ENCODE results near the gene MAP3K7CL. TPM values are rescaled to one million over a fixed set of nuclear protein-coding genes. Genes with fewer than 3 reads are reported as not detected.
A peak's percentile ranks its signal among the peaks of the same experiment; 100 is the strongest.

The MAP3K7CL gene, protein sequence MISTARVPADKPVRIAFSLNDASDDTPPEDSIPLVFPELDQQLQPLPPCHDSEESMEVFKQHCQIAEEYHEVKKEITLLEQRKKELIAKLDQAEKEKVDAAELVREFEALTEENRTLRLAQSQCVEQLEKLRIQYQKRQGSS
- 10 to 100 TPM; 10.2 to 12.0 TPM for total RNA-seq

DNA sequence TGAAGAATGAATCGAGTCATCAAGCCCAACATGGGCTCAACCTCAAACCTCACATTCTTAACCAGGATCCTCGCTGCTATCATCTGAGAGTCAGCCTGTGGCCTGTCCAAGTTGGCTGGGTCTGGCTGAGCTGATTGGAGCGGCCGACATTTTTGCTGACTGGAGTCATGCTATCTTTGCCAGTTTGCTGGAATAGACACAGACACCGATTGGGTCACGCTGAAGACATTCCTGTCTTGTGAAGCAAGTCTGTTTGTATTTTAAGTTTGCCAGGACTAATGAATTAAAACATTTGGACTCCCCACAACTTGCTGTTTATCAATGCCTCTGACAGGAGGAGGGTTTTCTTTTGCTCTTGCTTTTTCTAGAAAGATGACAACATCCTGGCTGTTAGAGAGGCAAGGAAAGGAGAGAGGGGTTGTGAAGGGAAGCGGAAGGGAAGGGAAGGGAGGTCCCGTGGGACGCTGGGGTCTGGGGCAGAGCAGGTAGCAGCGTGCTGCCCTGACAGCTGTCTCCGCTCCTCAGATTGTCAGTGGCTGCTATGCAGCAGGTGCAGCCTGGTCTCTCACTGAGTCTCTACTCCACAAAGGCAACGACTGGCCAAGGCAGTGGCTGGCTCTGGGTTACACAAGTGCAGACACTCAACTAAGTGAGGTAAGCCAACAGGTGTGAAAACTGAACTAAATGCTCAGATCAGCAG is at the start of gene MAP3K7CL:
Gene MAP3K7CL (plus strand): TSS at position 375 of the 700 bp plus-strand sequence. CDS start 2,701 bp downstream, outside the sequence.
- Mint-ChIP-seq H3K36me3 (peaks cover 14% of the 10 kb centered on the region), H3K4me3 (no peak within 1 kb of the TSS), H3K4me1 (peaks cover 12% of the 10 kb centered on the region), H3K27ac (no peak within 1 kb of the TSS), H3K27me3 (no peaks in the 10 kb centered on the region), H3K9me3 (peaks cover 1% of the 10 kb centered on the region)
- no peak for ATAC-seq (ENCODE audit: low read depth)
- no peak for DNase-seq
- POLR2A ChIA-PET, result no interaction called here

DNA sequence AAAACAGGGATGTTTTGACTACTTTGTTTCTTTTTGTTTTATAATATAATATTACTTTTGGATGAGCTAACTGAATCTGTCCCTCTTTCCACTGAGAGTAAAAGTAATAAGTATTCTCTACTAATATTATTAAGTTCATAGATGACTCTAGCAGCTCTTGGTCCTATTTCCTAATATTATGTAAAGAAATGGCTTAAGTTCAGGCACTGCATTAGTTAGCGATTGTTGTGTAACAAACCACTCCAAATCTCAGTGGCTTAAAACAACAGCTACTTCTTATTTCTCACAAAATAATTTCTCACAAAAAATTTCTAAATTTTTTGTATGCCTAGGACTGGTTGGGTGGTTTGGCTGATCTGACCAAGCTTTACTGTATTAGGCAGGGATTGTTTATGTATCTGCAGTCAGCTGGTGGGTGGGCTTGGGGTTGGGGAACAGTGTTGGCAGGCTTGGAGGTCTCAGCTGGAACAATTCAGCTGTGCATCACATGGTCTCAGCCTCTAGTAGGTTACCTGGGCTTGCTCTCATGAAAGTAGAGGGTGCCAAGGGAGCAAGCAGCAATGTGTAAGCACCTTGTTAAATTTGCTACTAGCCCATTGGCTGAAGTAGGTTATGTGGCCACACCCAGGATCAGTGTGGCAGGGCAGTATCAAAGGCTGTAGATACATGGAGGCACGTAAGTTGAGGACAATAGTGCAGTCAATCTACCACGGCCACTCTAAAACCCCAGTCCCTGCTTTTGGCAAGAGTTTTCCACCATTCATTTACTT is 48.2 kb upstream of the MAP3K7CL start:
- H3K36me3 Mint-ChIP-seq, result peaks cover 6% of the 10 kb centered on the region
- H3K27ac Mint-ChIP-seq, result no peak overlapping the region
- H3K9me3 Mint-ChIP-seq, result no peaks in the 10 kb centered on the region
- H3K4me1 Mint-ChIP-seq, result peaks cover 26% of the 10 kb centered on the region
- no peak for ATAC-seq (ENCODE audit: low read depth)
- no peak overlapping the region for H3K4me3 Mint-ChIP-seq
- no peak for DNase-seq
- POLR2A ChIA-PET, result interaction anchor here (0.8 kb wide), 1 partner anchor 9 kb away, joined by 3 read pairs; the partner anchor contains the start of gene CCT8
- H3K27me3 Mint-ChIP-seq, result no peaks in the 10 kb centered on the region

DNA sequence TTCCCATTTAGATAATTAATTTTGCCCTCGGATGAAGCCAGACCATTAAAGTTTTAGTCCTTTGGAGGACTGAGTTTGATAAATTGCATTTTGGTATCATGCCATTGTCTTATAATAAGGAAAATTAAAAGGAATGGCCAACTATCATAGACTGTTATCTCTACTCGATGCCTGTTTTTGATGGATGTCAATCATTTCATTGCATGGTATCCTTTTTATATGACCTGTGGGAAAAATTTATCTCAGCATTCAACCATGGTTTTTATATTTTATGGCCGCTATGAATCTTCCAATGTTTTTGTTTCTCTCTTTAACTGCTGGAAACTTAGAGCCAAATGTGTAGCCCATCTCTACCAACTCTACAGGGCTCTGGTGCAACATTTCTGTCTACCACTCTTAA is 47.1 kb upstream of the MAP3K7CL start:
- Mint-ChIP-seq H3K4me3 (no peak overlapping the region), H3K9me3 (no peaks in the 10 kb centered on the region), H3K4me1 (peaks cover 25% of the 10 kb centered on the region), H3K27me3 (no peaks in the 10 kb centered on the region), H3K27ac (no peak overlapping the region), H3K36me3 (peaks cover 6% of the 10 kb centered on the region)
- POLR2A ChIA-PET, result no interaction called here
- DNase-seq (no peak), ATAC-seq (ENCODE audit: low read depth) (no peak)

DNA sequence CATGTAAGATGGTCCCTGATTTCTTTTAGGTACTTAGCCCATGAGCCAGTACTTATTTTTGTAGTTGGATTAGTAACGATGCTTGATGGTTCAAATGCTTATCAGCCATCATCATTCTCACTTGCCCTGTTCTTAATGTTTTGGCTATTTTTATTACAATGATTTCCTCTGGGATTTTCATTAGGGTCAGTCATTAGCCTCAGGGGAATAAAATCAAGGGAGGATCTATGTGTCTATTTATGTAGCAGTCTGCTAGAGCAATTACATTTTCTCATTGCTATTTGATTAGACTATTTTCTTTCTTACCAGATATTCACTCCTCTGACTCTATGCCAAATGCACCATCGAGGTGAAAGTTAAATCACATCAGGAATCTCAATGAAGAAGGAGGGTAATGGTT is 46.1 kb upstream of the MAP3K7CL start:
- no peak overlapping the region for H3K27ac Mint-ChIP-seq
- POLR2A ChIA-PET, result no interaction called here
- H3K36me3 Mint-ChIP-seq, result peaks cover 6% of the 10 kb centered on the region
- no peaks in the 10 kb centered on the region for H3K27me3 Mint-ChIP-seq
- H3K4me1 Mint-ChIP-seq, result peaks cover 16% of the 10 kb centered on the region
- H3K9me3 Mint-ChIP-seq, result no peaks in the 10 kb centered on the region
- ATAC-seq (ENCODE audit: low read depth), result no peak
- no peak for DNase-seq
- no peak overlapping the region for H3K4me3 Mint-ChIP-seq

DNA sequence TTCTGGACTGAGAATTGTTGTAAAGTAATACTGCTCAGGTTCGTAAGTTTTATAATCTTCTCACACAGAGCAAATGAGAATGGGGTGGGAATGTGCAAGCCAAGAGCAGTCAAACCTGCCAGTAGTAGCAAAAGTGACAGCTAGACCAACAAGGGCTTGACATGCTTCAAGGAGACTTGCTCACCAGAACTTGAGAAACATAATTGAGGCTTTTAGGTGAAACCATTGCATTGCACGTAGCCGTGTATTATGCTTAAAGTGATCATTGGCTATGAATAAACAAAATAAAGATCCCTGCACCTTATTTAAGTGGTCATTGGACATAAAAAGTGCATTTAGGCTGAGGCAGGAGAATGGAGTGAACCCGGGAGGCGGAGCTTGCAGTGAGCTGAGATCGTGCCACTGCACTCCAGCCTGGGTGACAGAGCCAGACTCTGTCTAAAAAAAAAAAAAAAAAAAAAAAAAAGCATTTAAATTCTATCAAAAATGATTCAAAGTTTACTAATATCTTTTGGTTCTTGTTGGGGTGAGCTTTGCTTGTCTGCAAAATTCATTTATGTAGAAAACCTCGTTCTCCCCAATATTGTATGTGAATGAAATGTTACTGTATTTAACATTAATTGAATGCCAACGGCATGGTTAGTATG is 45.2 kb upstream of the MAP3K7CL start:
- Mint-ChIP-seq H3K36me3 (peaks cover 6% of the 10 kb centered on the region), H3K4me1 (peaks cover 9% of the 10 kb centered on the region), H3K27me3 (no peaks in the 10 kb centered on the region), H3K9me3 (no peaks in the 10 kb centered on the region), H3K27ac (no peak overlapping the region), H3K4me3 (no peak overlapping the region)
- ATAC-seq (ENCODE audit: low read depth) (no peak), DNase-seq (no peak)
- POLR2A ChIA-PET, result no interaction called here

DNA sequence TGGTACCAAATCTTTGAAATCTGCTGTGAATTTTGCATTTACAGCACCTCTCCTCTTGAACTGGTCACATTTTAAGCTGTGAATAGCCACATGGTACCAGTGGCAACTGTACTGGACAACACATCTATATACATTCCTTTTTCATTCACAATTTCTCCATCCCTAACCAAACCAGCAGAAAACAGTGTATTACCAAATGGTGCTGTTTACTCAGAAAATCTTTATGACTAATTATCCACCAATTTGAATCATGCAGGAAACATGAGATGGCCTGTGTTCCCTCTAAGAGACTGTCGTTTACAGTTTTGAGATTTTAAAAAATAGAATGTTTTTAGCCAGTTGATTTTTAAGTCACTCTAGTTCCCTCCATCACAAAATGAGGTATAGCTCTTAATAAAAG is 39.4 kb upstream of the MAP3K7CL start:
- H3K27ac Mint-ChIP-seq, result peak overlapping the region; percentile 31
- H3K4me1 Mint-ChIP-seq, result no peaks in the 10 kb centered on the region
- DNase-seq, result no peak
- POLR2A ChIA-PET, result no interaction called here
- ATAC-seq (ENCODE audit: low read depth), result no peak
- no peaks in the 10 kb centered on the region for H3K27me3 Mint-ChIP-seq
- H3K9me3 Mint-ChIP-seq, result no peaks in the 10 kb centered on the region
- H3K36me3 Mint-ChIP-seq, result peaks cover 13% of the 10 kb centered on the region
- no peak overlapping the region for H3K4me3 Mint-ChIP-seq

DNA sequence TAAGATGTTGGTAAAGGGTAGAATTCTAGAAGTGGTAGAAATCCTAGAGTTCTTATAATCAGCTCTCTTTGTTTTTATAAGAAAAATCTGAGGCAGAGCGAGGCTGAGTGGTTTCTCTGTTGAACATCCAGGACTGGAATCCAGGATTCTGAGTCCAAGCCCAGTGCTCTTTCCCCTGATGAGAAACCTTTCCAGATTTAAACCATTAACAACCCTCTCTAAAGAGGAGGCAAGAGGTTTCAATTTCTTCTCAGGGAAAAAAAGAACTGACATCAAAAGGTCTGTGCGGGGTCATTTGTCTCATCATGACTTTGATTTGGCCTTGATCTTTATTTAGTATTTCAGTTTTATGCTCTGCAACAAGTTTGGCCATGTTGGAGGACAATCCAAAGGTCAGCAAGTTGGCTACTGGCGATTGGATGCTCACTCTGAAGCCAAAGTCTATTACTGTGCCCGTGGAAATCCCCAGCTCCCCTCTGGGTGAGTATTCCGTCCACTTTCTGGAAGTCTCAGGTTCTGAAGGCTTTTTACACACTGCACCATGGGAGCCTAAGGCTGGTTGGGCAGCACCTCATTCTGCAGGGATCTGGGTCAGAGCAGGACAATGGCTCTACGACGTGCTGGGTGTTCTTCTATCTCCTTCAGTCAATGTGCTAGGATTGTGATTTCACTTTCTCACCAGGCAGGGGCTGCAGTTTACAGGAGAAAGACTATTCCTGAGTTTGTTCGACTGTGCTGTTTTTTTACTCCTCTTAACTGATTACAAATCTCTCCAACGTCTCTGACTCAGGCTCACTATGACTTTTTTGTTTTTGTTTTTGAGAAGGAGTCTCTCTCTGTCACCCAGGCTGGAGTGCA is 38.1 kb upstream of the MAP3K7CL start:
- DNase-seq (no peak), ATAC-seq (ENCODE audit: low read depth) (no peak)
- Mint-ChIP-seq H3K27ac (no peak overlapping the region), H3K36me3 (peaks cover 13% of the 10 kb centered on the region), H3K4me1 (no peaks in the 10 kb centered on the region), H3K27me3 (no peaks in the 10 kb centered on the region), H3K4me3 (no peak overlapping the region), H3K9me3 (no peaks in the 10 kb centered on the region)
- POLR2A ChIA-PET, result no interaction called here

DNA sequence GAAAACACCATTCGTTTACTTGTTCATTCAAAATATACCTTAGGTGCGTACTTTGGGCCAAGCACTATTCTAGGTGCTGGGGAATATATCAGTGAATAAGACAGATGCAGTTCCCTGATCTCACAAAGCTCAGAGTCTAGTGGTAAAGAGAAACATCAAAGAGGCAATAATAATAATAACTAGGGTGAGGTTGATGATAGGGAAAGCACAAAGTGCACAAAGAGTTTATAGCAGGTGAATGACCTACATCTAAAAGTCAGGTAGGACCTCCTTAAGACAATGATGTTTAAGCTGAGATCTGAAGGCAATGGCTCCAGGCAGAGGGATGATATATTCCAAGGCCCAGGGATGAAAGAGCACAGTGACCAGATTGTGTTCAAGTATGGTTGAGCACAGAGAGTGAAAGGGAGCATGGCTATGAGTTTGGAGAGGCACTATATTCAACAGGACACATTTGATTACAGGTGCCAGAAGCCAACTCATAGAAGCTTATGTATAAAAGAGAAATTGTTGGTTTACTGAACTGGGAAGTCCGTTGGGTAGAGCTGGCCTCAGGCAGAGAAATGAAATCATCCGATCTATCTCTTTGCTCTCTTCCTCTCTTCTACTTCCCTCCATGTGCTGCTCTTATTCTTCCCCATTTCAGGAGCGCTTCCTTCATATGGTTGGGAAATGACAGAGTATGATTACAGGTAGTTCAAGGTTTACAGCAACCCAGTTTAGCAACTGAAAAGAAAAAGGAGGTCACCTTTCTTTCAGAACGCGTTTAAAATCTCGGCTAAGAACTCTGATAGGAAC is 34.0 kb upstream of the MAP3K7CL start:
- peaks cover 17% of the 10 kb centered on the region for H3K36me3 Mint-ChIP-seq
- H3K27me3 Mint-ChIP-seq, result no peaks in the 10 kb centered on the region
- no peaks in the 10 kb centered on the region for H3K4me1 Mint-ChIP-seq
- no peaks in the 10 kb centered on the region for H3K9me3 Mint-ChIP-seq
- H3K27ac Mint-ChIP-seq, result no peak overlapping the region
- no peak for DNase-seq
- ATAC-seq (ENCODE audit: low read depth), result no peak
- POLR2A ChIA-PET, result no interaction called here
- no peak overlapping the region for H3K4me3 Mint-ChIP-seq

DNA sequence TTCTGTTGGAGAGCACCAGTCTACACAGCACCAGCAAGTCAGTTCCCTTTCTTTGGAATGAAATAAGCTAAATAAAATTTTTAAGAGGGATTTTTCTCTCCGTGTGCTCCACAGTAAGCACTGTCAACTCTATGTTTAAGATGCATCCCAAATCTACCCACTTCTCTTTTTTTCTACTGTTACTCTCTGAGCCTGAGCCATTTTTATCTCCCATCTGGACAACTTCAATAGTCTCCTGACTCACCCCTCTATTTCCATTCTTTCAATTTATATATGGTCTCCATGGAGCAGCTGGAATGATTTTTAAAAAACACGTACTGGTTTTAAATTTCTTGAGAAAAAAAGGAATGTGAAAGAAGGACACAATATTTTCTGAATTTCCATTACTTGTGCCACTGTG is 32.3 kb upstream of the MAP3K7CL start:
- H3K4me1 Mint-ChIP-seq, result no peaks in the 10 kb centered on the region
- H3K27me3 Mint-ChIP-seq, result no peaks in the 10 kb centered on the region
- H3K4me3 Mint-ChIP-seq, result no peak overlapping the region
- POLR2A ChIA-PET, result no interaction called here
- H3K36me3 Mint-ChIP-seq, result peaks cover 14% of the 10 kb centered on the region
- ATAC-seq (ENCODE audit: low read depth), result no peak
- no peaks in the 10 kb centered on the region for H3K9me3 Mint-ChIP-seq
- DNase-seq, result no peak
- H3K27ac Mint-ChIP-seq, result no peak overlapping the region

DNA sequence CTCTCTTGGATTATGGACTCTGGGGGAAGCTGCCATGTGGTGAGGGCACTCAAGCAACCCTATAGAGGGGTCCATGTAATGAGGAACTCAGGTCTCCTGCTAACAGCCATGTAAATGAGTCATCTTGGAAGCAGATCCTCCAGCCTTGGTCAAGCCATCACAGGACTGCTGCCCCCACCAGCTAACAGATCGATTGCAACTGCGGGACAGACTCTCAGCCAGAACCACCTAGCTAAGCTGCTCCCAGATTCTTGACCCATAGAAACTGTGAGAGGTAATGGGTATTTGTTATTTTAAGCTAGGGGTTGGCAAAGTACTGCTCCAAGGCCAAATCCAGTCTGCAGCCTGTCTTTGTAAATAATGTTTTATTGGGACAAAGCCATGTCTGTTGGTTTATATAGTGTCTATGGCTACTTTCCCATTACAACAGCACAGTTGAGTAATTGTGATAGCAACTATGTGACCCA is 27.6 kb upstream of the MAP3K7CL start:
- POLR2A ChIA-PET, result no interaction called here
- Mint-ChIP-seq H3K4me3 (no peak overlapping the region), H3K4me1 (no peaks in the 10 kb centered on the region), H3K36me3 (peaks cover 14% of the 10 kb centered on the region), H3K9me3 (no peaks in the 10 kb centered on the region), H3K27me3 (no peaks in the 10 kb centered on the region), H3K27ac (no peak overlapping the region)
- ATAC-seq (ENCODE audit: low read depth), result no peak
- DNase-seq, result no peak

DNA sequence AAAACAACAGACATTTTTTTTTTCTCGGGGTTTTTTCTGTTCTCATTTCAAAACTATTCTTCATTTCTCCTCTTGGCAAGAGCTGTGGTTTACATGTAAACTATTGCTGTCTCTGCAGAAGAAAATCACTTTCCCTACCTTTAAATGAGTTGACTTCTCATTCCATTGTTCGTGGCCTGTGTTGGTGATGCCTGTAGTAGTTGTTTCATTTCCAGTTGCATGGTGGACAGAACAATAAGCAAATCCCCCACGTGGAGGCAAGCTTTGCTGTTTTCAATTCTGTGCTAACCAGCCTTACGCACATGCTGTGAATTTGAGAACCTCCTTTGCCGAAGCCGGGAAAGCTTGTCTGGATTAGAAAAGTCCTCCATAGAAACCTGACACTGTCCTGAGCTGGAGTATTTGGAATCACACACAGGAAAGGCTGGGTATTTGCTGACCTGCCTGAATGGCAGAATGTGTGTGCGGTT is 26.2 kb upstream of the MAP3K7CL start:
- Mint-ChIP-seq H3K4me1 (no peaks in the 10 kb centered on the region), H3K9me3 (no peaks in the 10 kb centered on the region), H3K36me3 (peaks cover 14% of the 10 kb centered on the region), H3K4me3 (no peak overlapping the region), H3K27ac (no peak overlapping the region), H3K27me3 (no peaks in the 10 kb centered on the region)
- POLR2A ChIA-PET, result no interaction called here
- DNase-seq (no peak), ATAC-seq (ENCODE audit: low read depth) (no peak)

DNA sequence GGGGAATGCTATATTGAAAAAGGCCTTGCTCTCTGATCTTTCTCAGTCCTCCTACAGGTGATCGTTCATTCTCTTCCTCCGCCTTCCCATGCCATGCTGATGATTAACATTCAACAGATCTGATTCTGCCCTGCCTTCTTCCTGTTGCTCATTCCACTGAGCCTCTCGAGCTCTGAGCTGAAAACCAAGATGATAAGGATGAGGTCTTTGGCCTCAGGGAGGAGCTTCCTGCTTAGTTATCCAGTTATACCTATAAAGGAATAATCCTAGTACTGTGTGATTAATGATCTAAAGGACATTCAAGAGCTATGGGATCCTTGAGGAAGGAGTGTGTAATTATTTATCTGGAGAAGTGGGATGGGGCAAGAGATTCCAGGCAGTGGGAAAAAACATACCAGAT is 25.2 kb upstream of the MAP3K7CL start:
- H3K36me3 Mint-ChIP-seq, result peaks cover 9% of the 10 kb centered on the region
- no peaks in the 10 kb centered on the region for H3K4me1 Mint-ChIP-seq
- no peak overlapping the region for H3K27ac Mint-ChIP-seq
- ATAC-seq (ENCODE audit: low read depth) (no peak), DNase-seq (no peak)
- no peak overlapping the region for H3K4me3 Mint-ChIP-seq
- H3K9me3 Mint-ChIP-seq, result no peaks in the 10 kb centered on the region
- no peaks in the 10 kb centered on the region for H3K27me3 Mint-ChIP-seq
- POLR2A ChIA-PET, result no interaction called here
